GM19468 (cell line): Measurements from ENCODE around the gene CYP4F8.
"Not testable (repeated sequence)": the region's sequence is repeated elsewhere in the genome, so short reads cannot be mapped to it uniquely, and the experiment has no call there.

Experiments
- ATAC-seq: cut with Tn5 transposase; IDR thresholded peaks from one replicate; pipeline ENCODE4 v1.9.1; 2021; ENCODE audit warnings: mild to moderate bottlenecking, moderate library complexity, moderate number of reproducible peaks; ENCODE audit not compliant: unreplicated experiment; ENCODE audit errors: extremely low read depth

The CYP4F8 gene

GRCh38 chr19:15641901-15642491, 27.0 kb downstream of the CYP4F8 start:
- ATAC-seq, result no peak

GRCh38 chr19:15642807-15643206, 27.8 kb downstream of the CYP4F8 start:
- ATAC-seq, result no peak

- no peak for ATAC-seq
Observed at GRCh38 chr19:15643387-15643786, 28.4 kb downstream of the CYP4F8 start.

GRCh38 chr19:15644066-15644741, 29.2 kb downstream of the CYP4F8 start:
- no peak for ATAC-seq

- no peak for ATAC-seq
Observed at GRCh38 chr19:15644816-15645215, 29.8 kb downstream of the CYP4F8 start.

GRCh38 chr19:15649526-15649925, 34.5 kb downstream of the CYP4F8 start:
- no peak for ATAC-seq

- ATAC-seq, result not testable (repeated sequence)
Observed at GRCh38 chr19:15650123-15650522, 35.1 kb downstream of the CYP4F8 start.

GRCh38 chr19:15651791-15652190, 36.8 kb downstream of the CYP4F8 start:
- ATAC-seq, result no peak

GRCh38 chr19:15652559-15653278, 37.7 kb downstream of the CYP4F8 start:
- no peak for ATAC-seq

GRCh38 chr19:15656467-15656866, 41.4 kb downstream of the CYP4F8 start:
- no peak for ATAC-seq

- ATAC-seq, result no peak
Observed at GRCh38 chr19:15663247-15663646, 48.2 kb downstream of the CYP4F8 start.

GRCh38 chr19:15666186-15666585, 51.2 kb downstream of the CYP4F8 start:
- ATAC-seq, result no peak

- ATAC-seq, result no peak
Observed at GRCh38 chr19:15666883-15667282, 51.9 kb downstream of the CYP4F8 start.

GRCh38 chr19:15669440-15669839, 54.4 kb downstream of the CYP4F8 start:
- no peak for ATAC-seq

GRCh38 chr19:15669891-15670290, 54.9 kb downstream of the CYP4F8 start:
- no peak for ATAC-seq

GRCh38 chr19:15671237-15671821, 56.3 kb downstream of the CYP4F8 start:
- no peak for ATAC-seq

- no peak for ATAC-seq
Observed at GRCh38 chr19:15671891-15672579, 57.0 kb downstream of the CYP4F8 start.

- ATAC-seq, result no peak
Observed at GRCh38 chr19:15672580-15673175, 57.7 kb downstream of the CYP4F8 start, which contains the start of gene CYP4F12. CYP4F12 (plus strand) TSS chr19:15673087; CDS start chr19:15673530, 443 bp downstream.

GRCh38 chr19:15673176-15673654, 58.2 kb downstream of the CYP4F8 start:
- no peak for ATAC-seq

GRCh38 chr19:15675560-15675959, 60.5 kb downstream of the CYP4F8 start:
- no peak for ATAC-seq
